Heart left ventricle (tissue), 16 donors: Measurements from ENCODE around the gene ITPRID1. TPM values are rescaled to one million over a fixed set of nuclear protein-coding genes. Genes with fewer than 3 reads are reported as not detected.
A peak's percentile ranks its signal among the peaks of the same experiment; 100 is the strongest.

Source experiments
- ATAC-seq, 4 donors: fragments of 200-7000 bp; cut with Tn5 transposase; one replicate each; pipeline ENCODE4 v1.9.1; 2020 to 2022; ENCODE audit warnings: moderate library complexity in 4 of 4, mild to moderate bottlenecking in 3 of 4, moderate number of reproducible peaks in 1 of 4
- DNase-seq, 5 donors: peaks; one replicate each; pipeline ENCODE4 v3.0.0-alpha.2; 2020
- H3K27ac ChIP-seq, 12 donors: fragments of 200-600 bp; sonication (generic) in 4 of 12; one replicate each; pipeline versions ENCODE4 v1.5.0 to v1.8.0; 2016 to 2022; ENCODE audit warnings: mild to moderate bottlenecking in 2 of 12
- H3K27me3 ChIP-seq, 9 donors: fragments of 200-600 bp; sonication (generic) in 2 of 9; one replicate each; pipeline versions ENCODE4 v1.5.1 to v1.8.0; 2016 to 2022; ENCODE audit warnings: mild to moderate bottlenecking in 3 of 9
- H3K36me3 ChIP-seq, 9 donors: fragments of 200-600 bp; sonication (generic) in 2 of 9; one replicate each; pipeline versions ENCODE4 v1.5.0 to v1.8.0; 2018 to 2022; ENCODE audit warnings: mild to moderate bottlenecking in 2 of 9
- H3K4me1 ChIP-seq, 12 donors: fragments of 200-600 bp; sonication (generic) in 4 of 12; one replicate each; pipeline versions ENCODE4 v1.5.0 to v1.8.0; 2016 to 2022; ENCODE audit warnings: mild to moderate bottlenecking in 3 of 12
- H3K4me3 ChIP-seq, 12 donors: fragments of 200-600 bp; sonication (generic) in 4 of 12; one replicate each; pipeline versions ENCODE4 v1.5.0 to v1.8.0; 2017 to 2022; ENCODE audit warnings: mild to moderate bottlenecking in 9 of 12, moderate library complexity in 4 of 12
- H3K9me3 ChIP-seq, 12 donors: fragments of 200-600 bp; sonication (generic) in 4 of 12; one replicate each; pipeline versions ENCODE4 v1.5.0 to v1.8.0; 2016 to 2022; ENCODE audit warnings: mild to moderate bottlenecking in 1 of 12
- CTCF ChIP-seq, 12 donors: fragments of 200-600 bp; sonication (generic) in 4 of 12; IDR thresholded peaks; one replicate each; pipeline versions ENCODE4 v1.5.0 to v1.8.0; 2018 to 2022; ENCODE audit warnings: antibody characterized with exemption in 12 of 12, mild to moderate bottlenecking in 5 of 12
- POLR2A ChIP-seq, 2 donors: fragments of 450-650 bp; IDR thresholded peaks; one replicate each; pipeline ENCODE4 v1.6.1; 2017; ENCODE audit warnings: antibody characterized with exemption in 2 of 2, mild to moderate bottlenecking in 2 of 2, moderate library complexity in 2 of 2
- WGBS, 4 donors: extraction: QIAGEN DNeasy Blood & Tissue Kit in 2 of 4; methylation state at CpG; one replicate each; pipeline versions ENCODE4 v1.1.5 to v1.1.7; 2013 to 2018; 5-methylcytosine and 5-hydroxymethylcytosine counted together
- intact Hi-C, 10 donors: fragments of 100-400 bp; cut with DNase I; formaldehyde crosslinking; loops; one replicate each; pipeline versions ENCODE4 v1.11.1 to v1.14.2; 2022
- polyA plus RNA-seq, 2 donors: library from polyadenylated mRNA; stranded (reverse); fragments of 200-250 nt; gene quantifications; one replicate each; pipeline ENCODE4 v1.2.3, GENCODE V29; 2013
- total RNA-seq, 9 donors: library from RNA; depleted of rRNA in 2 of 9; stranded (reverse); fragments of >200 nt in 2 of 9; fragmentation: NEBNext Ultra II Directional in 3 of 9; extraction: Animal tissue kit (Norgen Biotek cat#: 25700) in 3 of 9; gene quantifications; one replicate each; pipeline versions ENCODE4 v1.1.0 to v1.2.4, GENCODE V29; 2016 to 2023
- donor health status: ischemic (EF 13 %, LVEDD 7.1; RV severe dilation, severe dysfunction).
- donor health status: healthy with polysubstance abuse.
- donor health status: DM: no; HTN: yes; CAD: no.
- donor health status: DM: no; HTN: no; CAD: no.
- donor health status: ischemic (EF 25% LVEDD 6.9; RV normal size, moderate dysfunction).
- donor health status: ischemic (EF 25% LVEDD 5.7; RV mildly dilated, moderate dysfunction).
- donor health status: healthy.
- donor health status: DM: yes; HTN: yes; CAD: no.
- donor health status: ischemic (EF 35%, LVEDD 5.7; RV mildly dilated, moderate dysfunction).
- donor health status: nonischemic (EF 11% LVEDD 7.7; RV severe dilation, severe dysfunction).
- donor health status: DM: yes; HTN: yes; CAD: no.
- donor health status: PGD.
- donor health status: ischemic (EF 29% LVEDD 5.4; RV normal size, mild dysfunction).
- donor health status: nonischemic (EF 23%, LVEDD 6.1; RV moderate dilation, normal function).

Gene ITPRID1
- total and polyA plus RNA-seq, 11 donors, result 0.19 TPM; not detected in 10

- ATAC-seq (no peak), DNase-seq (no peak)
- H3K4me3 ChIP-seq, result no peak overlapping the region
- TF ChIP-seq POLR2A (IDR thresholded peaks at IDR 0.05), result no peak
- no peak for TF ChIP-seq CTCF (IDR thresholded peaks at IDR 0.05)
- peaks cover 0 to 3% (median 0%) of the 10 kb centered on the region in 9 donors for H3K27me3 ChIP-seq
- no peak overlapping the region for H3K27ac ChIP-seq
- no peaks in the 10 kb centered on the region for H3K4me1 ChIP-seq
- WGBS, 4 donors, result 59 to 70% (median 63%) methylated on average over 2 of the region's 2 CpGs
- no peaks in the 10 kb centered on the region for H3K36me3 ChIP-seq
- H3K9me3 ChIP-seq, result peaks cover 0 to 12% (median 0%) of the 10 kb centered on the region in 12 donors
- intact Hi-C loops, result no loop called here
Measured at GRCh38 chr7:31512166-31512565, 1.7 kb upstream of the ITPRID1 start.

GRCh38 chr7:31516680-31517502 lies 3.0 kb downstream of the ITPRID1 start:
- H3K4me1 ChIP-seq, result no peaks in the 10 kb centered on the region
- WGBS, 4 donors, result 87 to 93% (median 88%) methylated on average over 16 of the region's 16 CpGs

GRCh38 chr7:31517513-31517912 lies 3.6 kb downstream of the ITPRID1 start:
- Histone ChIP-seq H3K36me3 (no peaks in the 10 kb centered on the region), H3K27me3 (peaks cover 0 to 3% (median 0%) of the 10 kb centered on the region in 9 donors), H3K27ac (no peak overlapping the region), H3K4me3 (no peak overlapping the region), H3K9me3 (peaks cover 0 to 12% (median 0%) of the 10 kb centered on the region in 12 donors), H3K4me1 (no peaks in the 10 kb centered on the region)
- WGBS, 4 donors, result 89 to 95% (median 94%) methylated on average over 31 of the region's 31 CpGs
- TF ChIP-seq CTCF (IDR thresholded peaks at IDR 0.05) (no peak), POLR2A (IDR thresholded peaks at IDR 0.05) (no peak)
- intact Hi-C loops, result no loop called here
- peak in 1 of 5 donors; percentile 48 for DNase-seq
- ATAC-seq, result no peak

More at GRCh38 chr7:31516680-31517502, 3.0 kb downstream of the ITPRID1 start:
- no peak for ATAC-seq
- H3K4me3 ChIP-seq, result no peak overlapping the region
- no peaks in the 10 kb centered on the region for H3K36me3 ChIP-seq
- H3K9me3 ChIP-seq, result peaks cover 0 to 12% (median 0%) of the 10 kb centered on the region in 12 donors
- H3K27me3 ChIP-seq, result peaks cover 0 to 3% (median 0%) of the 10 kb centered on the region in 9 donors
- no peak overlapping the region for H3K27ac ChIP-seq
- DNase-seq, result no peak
- intact Hi-C loops, result no loop called here
- TF ChIP-seq POLR2A (IDR thresholded peaks at IDR 0.05) (no peak), CTCF (IDR thresholded peaks at IDR 0.05) (no peak)

GRCh38 chr7:31518766-31519165 lies 4.9 kb downstream of the ITPRID1 start:
- H3K27ac ChIP-seq, result no peak overlapping the region
- no peaks in the 10 kb centered on the region for H3K36me3 ChIP-seq
- no peak for DNase-seq
- H3K9me3 ChIP-seq, result peaks cover 0 to 12% (median 0%) of the 10 kb centered on the region in 12 donors
- intact Hi-C loops, result no loop called here
- no peaks in the 10 kb centered on the region for H3K4me1 ChIP-seq
- ATAC-seq, result no peak
- TF ChIP-seq POLR2A (IDR thresholded peaks at IDR 0.05) (no peak), CTCF (IDR thresholded peaks at IDR 0.05) (no peak)
- H3K27me3 ChIP-seq, result peaks cover 0 to 3% (median 0%) of the 10 kb centered on the region in 9 donors
- WGBS, 4 donors, result 87 to 88% (median 87%) methylated on average over 4 of the region's 4 CpGs
- H3K4me3 ChIP-seq, result no peak overlapping the region
